IMR-90 (cell line): ENCODE measurements around the gene ATP5F1D.

Experiments used
- BHLHE40 ChIP-seq: fragments of 150-350 bp; IDR thresholded peaks from 2 replicates; pipeline ENCODE4 v1.6.1; 2016; ENCODE audit warnings: mild to moderate bottlenecking, low read depth, low read length
- CEBPB ChIP-seq: IDR thresholded peaks from 2 replicates; pipeline ENCODE4 v1.6.1; 2012; ENCODE audit warnings: low read depth, low read length, improper control_type of control experiment
- MAZ ChIP-seq: IDR thresholded peaks from 2 replicates; pipeline ENCODE4 v1.6.1; 2012; ENCODE audit warnings: low read depth, mild to moderate bottlenecking, low read length, improper control_type of control experiment, moderate library complexity, borderline replicate concordance
- MXI1 ChIP-seq: IDR thresholded peaks from 2 replicates; pipeline ENCODE4 v1.6.1; 2012; ENCODE audit warnings: low read depth, mild to moderate bottlenecking, low read length, moderate library complexity, borderline replicate concordance
- NFE2L2 ChIP-seq: fragments of 150-350 bp; IDR thresholded peaks from 2 replicates; pipeline ENCODE4 v1.6.1; 2016; ENCODE audit warnings: low read depth, mild to moderate bottlenecking, low read length
- POLR2A ChIP-seq: IDR thresholded peaks from 2 replicates; pipeline ENCODE4 v1.6.1; 2012; ENCODE audit warnings: mild to moderate bottlenecking, low read depth, low read length
- RAD21 ChIP-seq: IDR thresholded peaks from 2 replicates; pipeline ENCODE4 v1.6.1; 2012; ENCODE audit warnings: low read length, improper control_type of control experiment
- RCOR1 ChIP-seq: IDR thresholded peaks from 2 replicates; pipeline ENCODE4 v1.6.1; 2012; ENCODE audit warnings: mild to moderate bottlenecking, low read length, improper control_type of control experiment; ENCODE audit not compliant: insufficient replicate concordance
- RFX5 ChIP-seq: IDR thresholded peaks from 2 replicates; pipeline ENCODE4 v1.8.0; 2012; ENCODE audit warnings: low read depth, mild to moderate bottlenecking, low read length, moderate library complexity
- SMC3 ChIP-seq: fragments of 150-350 bp; IDR thresholded peaks from 2 replicates; pipeline ENCODE4 v1.6.1; 2016; ENCODE audit warnings: low read depth, mild to moderate bottlenecking, antibody characterized with exemption, low read length, moderate library complexity
- TF ChIP-seq, protein P1 (sequence below): conservative IDR thresholded peaks from 2 replicates; pipeline ENCODE4 v1.5.1; 2012; ENCODE audit warnings: mild to moderate bottlenecking, low read depth, low read length, improper control_type of control experiment
- TF ChIP-seq, protein P2 (sequence below): fragments of 150-350 bp; IDR thresholded peaks from 2 replicates; pipeline ENCODE4 v1.6.1; 2016; ENCODE audit warnings: low read depth, mild to moderate bottlenecking, low read length, moderate library complexity, borderline replicate concordance

DNA sequence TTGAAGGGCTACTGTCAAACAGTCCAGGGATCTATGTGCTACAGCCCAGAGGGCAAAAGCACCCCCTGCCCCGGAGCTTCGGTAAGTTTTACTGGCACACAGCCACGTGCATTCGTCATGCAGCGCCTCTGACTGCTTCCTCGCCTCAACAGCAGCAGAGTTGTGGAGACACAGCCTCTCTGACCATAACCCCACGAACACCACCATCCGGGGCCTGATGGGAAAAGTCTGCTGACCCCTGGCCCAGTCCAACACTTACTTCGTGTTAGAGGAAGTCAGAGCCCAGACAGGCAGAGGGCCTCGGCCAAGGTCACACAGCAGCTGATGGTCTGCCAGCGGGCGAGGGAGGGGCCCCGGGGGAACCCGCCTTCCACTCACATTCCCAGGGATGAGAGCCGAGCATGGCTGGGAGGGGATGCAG lies 8.9 kb upstream of the ATP5F1D start:
- TF ChIP-seq, protein P1, sequence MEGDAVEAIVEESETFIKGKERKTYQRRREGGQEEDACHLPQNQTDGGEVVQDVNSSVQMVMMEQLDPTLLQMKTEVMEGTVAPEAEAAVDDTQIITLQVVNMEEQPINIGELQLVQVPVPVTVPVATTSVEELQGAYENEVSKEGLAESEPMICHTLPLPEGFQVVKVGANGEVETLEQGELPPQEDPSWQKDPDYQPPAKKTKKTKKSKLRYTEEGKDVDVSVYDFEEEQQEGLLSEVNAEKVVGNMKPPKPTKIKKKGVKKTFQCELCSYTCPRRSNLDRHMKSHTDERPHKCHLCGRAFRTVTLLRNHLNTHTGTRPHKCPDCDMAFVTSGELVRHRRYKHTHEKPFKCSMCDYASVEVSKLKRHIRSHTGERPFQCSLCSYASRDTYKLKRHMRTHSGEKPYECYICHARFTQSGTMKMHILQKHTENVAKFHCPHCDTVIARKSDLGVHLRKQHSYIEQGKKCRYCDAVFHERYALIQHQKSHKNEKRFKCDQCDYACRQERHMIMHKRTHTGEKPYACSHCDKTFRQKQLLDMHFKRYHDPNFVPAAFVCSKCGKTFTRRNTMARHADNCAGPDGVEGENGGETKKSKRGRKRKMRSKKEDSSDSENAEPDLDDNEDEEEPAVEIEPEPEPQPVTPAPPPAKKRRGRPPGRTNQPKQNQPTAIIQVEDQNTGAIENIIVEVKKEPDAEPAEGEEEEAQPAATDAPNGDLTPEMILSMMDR = no peak
- TF ChIP-seq RAD21 (no peak), RFX5 (no peak), POLR2A (no peak), BHLHE40 (no peak), SMC3 (no peak), MAZ (peak; percentile 53; the same call in 1 of the 2 replicates), MXI1 (peak; percentile 27; the same call in 1 of the 2 replicates), NFE2L2 (no peak), RCOR1 (no peak), CEBPB (no peak)
- TF ChIP-seq, protein P2, sequence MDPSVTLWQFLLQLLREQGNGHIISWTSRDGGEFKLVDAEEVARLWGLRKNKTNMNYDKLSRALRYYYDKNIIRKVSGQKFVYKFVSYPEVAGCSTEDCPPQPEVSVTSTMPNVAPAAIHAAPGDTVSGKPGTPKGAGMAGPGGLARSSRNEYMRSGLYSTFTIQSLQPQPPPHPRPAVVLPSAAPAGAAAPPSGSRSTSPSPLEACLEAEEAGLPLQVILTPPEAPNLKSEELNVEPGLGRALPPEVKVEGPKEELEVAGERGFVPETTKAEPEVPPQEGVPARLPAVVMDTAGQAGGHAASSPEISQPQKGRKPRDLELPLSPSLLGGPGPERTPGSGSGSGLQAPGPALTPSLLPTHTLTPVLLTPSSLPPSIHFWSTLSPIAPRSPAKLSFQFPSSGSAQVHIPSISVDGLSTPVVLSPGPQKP = no peak
